Inferior parietal cortex (tissue), 1 donor: ENCODE measurements around the gene SIPA1L3.

ENCODE experiments used
- DNase-seq: peaks from one replicate; pipeline ENCODE4 v3.0.0-alpha.2; 2016; ENCODE audit errors: extremely low spot score

The SIPA1L3 gene

DNA sequence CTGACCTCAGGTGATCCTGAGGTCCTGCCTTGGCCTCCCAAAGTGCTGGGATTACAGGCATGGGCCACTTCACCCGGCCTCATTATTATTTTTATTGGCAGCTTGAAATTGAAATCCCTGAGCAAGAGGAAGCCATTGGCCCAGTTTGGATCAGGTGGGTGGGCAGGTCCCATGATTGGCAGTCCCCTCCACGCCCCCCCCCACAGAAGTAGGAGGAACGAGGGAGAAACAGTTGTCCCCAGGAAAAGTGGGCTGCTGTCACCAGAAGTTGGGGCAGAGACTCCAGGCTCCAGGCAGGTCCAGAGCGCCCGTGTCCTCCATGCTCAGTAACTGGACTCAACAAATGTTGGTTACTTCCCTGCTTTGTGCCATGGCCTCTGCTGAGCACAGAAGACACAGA lies 70.4 kb downstream of the SIPA1L3 start:
- DNase-seq = no peak

DNA sequence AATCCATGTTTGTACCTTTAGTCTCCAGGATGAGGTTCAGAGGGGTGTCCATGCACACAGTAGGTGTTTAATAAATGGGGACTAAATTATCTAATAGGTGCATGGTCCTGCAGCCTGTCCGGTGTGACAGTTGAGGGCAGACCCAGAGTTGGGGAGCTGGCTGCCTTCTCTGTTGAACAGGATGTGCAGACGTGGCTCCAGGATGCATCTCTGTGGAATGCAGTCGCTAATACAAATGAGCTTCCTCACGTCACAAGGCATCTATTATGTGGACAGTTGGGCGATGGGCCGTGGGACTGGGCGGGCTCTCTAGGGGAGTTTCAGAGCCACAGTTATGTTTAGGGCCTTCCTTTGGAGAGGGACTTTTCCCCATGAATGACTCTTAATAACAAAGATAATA lies 71.0 kb downstream of the SIPA1L3 start:
- DNase-seq = no peak

DNA sequence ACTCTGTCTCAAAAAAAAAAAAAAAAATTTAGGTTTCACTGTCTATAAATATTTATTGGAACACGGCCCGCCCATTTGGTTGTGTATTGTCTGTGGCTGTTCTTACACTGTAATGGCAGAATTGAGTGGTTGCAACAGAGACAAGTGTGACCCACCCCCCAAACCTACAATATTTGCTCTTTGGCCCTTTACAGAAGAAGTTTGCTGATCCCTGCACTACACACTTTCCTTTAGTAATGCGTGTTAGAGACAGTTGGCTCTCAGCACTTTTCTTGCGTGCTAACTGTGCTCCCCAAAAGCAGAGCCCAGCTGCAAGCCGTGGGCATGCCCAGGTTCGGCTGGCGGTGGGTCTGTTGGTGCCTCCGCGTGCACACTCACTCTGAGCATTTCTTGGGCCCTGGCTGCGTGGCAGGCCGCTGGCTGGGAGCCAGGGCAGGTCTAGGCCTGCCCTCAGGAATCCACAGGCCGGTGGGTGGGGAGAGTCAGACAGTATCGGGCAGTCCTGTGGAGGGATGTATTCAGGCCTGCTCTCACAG lies 72.6 kb downstream of the SIPA1L3 start:
- no peak for DNase-seq

DNA sequence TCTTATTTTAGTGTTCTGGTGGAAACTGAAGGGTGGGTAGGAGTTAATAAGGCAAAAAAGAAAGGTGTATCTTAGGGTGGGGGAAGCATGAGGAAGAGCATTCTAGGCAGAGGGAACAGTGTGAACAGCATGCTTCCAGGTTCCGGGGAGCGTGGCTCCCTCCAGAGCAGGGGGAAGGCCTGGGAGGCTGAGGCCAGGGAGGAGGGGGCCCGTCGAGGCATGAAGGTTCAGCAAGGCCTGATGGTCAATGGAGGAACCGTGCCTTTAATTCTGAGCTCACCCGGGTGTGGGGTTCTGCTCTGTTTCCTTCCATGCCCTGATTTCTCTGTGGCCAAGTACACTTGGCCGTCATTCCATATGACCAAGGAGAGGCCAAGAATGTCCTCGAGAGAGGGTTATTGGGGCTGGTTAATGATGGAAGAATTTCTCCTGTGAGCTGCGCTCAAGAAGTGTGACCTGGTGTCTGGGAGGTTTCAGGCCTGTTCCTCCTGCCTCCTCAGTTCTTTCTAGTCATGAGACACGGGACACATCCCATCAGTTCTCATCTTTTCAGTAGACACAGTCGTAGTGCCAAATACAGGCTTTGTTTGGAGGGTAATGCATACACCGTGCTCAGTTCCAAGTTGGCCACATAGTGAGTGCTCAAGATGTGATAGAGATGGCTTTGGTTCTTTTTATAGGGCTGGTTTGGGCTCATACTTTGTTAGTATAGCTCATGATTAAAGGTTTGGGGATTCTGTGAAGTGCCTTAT lies 73.6 kb downstream of the SIPA1L3 start:
- DNase-seq = no peak

DNA sequence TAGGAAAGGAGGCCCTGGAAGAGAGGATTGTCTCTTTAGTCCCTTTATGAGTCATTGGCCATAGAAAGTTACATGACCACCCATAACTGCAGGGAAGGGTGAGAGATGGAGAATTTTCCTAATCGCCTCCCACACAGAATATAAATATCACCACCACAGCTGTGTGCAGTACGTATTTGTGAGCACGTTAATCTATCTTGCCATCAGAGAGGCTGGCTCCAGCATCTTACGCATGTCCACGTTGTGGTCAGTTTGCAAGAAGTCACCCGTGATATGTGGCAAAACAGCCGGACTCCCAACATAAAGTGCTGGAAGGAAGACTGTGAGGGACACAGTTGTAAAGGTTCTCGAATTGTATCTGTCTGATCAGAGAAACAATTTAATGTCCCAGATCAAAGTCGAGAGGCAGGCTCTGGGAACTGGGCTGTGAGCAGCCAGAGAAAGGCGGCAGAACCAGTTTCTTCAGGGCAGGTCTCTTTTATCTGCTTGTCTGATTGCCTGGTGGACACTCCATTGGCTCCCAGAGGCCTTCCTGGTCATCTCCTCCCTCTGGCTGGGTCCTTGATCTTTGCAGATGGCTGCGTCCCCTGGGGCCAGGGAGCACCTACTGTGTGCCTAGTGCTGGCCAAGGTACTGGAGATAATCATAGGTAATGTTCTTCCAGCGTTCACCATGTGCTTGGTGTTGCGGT lies 74.9 kb downstream of the SIPA1L3 start:
- no peak for DNase-seq

DNA sequence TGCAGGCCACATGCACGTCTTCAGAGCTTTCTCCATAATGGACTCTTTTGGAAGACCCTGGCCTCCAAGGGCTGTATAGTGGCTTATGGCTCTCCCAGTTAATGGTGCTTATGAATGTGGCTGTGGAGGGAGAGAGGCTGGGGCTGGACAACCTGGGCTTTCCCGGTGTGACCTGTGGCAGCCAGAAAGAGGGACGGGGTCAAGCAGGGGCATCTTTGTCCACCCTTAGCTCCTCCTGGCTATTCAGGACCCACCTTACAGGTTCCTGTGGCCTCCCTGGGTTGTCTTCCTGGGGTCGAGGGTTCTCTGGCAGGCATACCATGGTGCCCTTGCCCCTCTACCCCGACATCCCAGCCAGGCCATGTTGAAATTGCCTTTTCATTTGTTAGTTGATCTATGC lies 75.6 kb downstream of the SIPA1L3 start:
- no peak for DNase-seq

DNA sequence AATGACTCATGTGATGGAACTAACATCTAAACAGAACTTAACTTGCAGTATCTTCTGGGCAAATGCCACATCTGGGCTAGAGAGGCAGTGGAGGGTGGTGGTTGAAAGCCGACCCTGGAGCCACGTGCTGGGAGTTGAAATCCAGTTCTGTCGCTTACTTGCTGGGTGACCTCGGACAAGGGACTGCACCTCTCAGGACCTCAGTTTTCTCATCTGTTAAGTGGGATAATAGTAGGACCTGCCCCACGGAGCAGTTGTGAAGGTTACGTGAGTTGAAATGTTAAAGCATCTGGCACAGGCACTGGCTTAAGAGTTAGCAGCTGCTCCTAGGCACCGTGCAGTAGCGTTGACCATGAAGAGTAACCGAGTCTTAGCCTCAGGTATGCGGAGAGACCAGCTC lies 76.1 kb downstream of the SIPA1L3 start:
- DNase-seq = no peak

DNA sequence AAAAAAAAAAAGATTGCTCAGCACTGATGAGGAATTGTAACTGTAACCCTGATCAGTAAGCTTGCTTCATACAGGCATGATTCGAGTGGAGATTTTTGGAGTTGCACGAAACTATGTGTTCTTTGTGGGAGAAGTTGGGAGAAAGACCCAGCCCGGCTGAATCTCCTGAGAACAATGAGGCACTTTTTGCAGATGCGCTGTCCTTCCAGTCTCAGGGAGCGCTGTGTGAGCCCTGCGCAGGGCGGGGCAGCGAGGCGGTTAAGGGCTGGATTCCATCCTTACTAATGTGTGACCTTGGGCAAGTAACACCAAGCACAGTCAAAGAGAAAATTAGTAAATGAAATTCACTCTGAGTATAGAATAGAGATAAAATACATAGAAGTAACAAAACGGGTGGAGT lies 76.9 kb downstream of the SIPA1L3 start:
- peak; percentile 36 for DNase-seq

DNA sequence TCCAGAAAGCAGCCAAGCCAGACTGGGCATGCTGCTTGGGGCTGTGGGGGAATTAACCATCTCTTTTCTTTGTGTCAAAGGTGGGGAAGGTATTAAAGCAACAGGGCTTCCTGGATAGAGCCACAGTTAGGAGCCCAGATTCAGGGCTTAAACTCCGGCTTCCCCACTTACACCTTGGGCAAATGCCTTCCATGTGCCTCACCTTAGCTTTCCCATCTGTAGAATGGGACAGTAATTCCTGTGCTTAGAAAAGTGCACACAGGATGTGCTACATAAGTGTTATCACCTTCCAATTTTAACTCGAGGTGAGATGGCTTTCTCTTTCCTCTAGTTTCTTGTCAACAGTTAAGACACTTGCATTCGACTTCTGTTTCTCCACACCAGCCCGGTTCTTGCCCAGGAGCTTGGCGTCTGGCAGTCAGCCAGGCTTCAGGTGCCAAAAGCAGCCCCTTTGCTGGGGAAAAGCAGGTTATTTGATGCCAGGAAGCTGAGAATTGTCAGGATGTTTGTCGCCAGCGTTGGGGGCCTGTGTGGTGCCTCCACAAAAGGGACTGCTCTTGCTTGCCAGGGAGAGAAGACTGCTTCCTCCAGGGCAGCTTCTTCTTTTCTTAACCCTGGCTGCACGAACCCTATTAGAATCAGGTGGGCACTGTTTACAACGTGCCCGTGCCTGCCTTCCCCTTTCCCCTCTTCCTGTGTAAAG lies 79.2 kb downstream of the SIPA1L3 start:
- no peak for DNase-seq

DNA sequence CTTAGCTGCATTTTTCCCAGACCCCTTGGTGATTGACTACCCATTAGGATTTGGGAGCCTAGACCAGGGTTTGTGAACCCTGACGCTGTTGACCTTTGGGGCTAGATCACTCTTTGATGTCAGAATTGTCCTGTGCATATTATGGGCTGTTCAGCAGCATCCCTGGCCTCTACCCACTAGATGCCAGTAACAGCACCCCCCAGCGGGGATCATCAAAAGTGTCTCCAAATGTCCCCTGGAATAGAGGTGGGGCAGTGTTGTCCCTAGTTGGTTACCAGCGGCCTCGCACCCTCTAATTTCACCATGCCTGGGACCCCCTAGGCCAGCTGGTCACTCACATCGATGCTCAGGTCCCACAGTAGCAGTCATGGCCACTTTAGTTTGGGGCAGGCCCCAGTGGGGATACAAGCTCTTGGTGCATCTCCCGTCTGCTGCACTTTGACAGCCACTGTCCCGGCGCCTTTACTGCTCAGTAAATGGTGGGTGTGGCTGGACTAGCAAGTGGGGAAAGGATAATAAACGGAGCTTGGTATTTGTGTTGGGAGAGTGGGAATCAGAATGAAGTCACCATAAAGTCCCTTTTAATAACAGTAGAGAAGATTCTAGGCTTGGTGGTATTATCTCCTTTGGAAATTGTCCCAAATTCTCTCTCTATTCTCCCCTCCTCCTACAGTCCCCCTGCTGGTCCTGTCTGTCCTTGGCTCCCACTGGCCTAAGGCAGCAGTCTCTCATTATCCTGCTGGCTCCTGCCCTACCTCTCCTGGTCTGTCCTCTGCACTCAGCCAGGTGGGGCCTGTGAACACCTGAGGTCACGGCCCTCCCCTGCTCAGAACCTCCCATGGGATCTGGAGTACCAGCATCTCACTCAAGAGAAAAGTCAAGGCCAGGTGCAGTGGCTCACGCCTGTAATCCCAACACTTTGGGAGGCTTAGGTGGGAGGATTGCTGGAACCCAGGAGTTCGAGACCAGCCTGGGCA lies 80.6 kb downstream of the SIPA1L3 start:
- DNase-seq = no peak

DNA sequence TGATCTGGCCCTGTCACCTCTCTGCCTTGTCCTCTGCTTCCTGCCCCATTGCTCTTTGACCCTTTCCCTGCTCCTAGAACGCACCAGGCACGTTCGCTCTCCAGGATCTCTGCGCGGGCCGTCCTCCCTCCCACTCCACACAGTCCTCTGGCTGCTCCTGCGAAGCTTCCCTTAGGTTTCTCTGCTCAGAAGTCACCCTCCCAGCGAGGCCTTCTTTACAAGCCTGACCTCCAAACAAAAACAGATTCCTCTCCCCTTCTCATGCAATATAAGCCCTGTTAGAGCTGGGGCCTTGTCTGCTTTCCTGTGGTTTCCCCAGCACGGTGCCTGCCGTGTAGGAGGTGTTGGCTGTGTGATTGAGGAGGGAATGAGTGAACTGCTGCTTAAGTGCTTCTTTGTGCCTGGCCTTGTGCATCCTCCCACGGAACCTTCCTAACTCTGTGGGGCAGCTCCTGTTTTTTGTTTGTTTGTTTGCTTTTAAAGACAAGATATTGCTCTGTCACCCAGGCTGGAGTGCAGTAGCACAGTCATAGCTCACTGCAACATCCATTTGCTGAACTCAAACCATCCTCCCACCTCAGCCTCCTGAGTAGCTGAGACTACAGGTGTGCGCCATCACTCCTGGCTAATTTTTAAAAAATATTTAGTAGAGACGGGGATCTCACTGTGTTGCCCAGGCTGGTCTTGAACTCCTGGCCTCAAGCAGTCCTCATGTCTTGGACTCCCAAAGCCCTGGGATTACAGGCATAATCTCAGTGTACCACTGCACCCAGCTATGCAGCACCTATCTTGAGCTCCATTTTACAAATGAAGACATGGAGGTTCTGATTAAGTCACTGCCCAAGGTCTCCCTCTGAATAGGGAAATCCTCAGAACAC lies 82.0 kb downstream of the SIPA1L3 start:
- no peak for DNase-seq

DNA sequence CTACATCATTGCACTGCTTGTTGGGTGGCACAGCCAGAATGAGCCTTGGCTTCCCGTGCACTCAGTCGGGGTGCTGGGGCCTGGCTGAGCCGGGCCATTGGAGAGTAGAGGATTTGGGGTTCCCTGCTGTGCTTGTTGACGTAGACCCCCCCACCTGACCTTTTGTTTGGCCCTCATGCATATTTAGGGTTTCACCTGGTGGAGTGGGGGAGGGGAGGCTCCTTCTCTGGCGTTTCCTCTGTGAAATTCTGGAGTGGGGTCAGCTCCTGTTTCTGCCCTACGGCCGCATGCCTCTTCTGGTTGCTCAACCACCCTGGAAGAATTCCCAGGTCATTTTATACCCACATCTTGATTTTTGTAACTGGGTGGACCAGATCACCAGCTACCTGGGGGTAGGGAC lies 82.8 kb downstream of the SIPA1L3 start:
- DNase-seq = no peak

DNA sequence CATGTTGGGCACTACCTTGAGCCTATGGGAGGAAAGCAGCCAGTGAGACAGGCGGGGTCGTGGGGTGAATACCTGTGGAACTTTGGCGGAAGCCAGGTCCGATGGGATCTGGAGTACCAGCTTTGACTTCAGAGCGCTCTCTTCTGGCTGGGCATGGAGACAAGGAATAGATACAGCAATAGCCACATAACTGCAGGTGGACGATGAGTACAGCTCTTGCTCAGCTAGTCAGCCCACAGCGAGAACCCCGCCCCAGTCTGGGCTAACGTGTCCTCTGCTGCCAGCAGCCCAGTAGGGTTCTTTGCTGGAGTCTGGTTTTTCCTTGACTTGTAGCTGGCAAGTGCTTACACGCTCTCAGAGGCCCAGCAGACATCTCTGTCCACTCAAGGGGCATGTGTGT lies 83.4 kb downstream of the SIPA1L3 start:
- no peak for DNase-seq

DNA sequence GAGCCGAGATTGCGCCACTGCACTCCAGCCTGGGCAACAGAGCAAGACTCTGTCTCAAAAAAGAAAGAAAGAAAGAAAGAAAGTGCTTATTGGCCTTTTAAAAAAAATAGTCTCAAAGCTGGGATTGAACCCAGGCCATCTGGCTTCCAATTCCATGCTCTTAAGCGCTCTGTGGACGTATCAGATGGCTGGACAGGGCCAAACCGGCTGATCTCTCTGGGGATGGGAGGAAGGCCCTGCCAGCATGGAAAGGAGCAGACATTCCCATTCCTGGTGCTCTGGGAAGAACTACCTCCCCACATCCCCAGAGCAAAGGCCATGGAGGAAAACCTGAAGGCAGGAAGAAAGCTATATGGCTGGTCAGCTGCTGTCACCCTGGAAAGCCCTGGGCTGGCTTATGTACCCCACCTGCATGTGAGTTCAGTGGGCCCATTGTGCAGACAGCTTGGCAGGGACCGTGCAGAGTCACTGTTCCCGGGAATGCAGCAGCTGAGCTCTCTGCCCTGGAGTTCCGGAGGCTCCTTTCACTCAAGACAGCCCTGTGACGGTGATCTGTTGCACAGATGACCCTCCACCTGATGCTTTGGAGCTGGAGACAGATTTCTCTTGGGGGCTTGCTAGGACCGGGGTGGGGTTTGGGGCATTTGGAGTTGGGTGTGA lies 84.3 kb downstream of the SIPA1L3 start:
- no peak for DNase-seq

DNA sequence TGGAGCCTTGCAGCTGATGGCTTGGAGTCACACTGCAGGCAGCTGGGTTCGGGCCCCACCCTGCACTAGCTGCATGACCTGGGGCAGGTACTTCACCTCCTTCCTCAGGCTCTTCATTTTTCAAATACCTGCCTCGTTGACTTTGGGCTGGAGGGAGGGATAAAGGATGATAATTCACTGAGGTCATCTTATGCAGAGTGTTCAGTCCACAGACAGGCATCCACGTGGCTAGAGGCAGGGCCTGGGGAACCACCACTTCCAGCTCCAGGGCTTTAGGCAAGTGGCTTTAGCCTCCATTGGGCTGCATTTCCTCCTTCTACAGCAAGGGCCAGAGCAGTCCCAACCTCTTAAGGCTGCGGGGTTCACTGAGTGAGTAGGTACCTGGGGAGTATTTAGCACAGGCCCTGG lies 84.8 kb downstream of the SIPA1L3 start:
- no peak for DNase-seq

DNA sequence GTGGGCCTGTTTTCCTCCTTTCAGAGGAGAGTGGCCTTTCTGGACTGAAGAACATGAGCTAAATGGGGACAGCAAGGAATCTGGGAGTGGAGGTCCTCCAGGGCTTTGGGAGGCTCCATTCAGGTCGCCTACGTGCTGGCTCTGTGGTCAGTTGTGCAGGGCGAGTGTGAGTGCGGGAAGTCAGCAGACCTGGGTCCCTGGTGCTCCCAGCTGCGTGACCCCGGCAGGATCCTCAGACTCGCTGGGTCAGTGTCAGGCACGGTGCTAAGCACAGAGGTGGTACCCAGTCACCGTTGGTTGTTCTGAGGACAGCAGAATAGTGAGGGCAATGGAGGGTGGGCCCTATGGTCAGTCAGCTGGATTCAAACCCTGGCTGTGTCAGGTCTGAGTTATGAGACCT lies 85.8 kb downstream of the SIPA1L3 start:
- no peak for DNase-seq

DNA sequence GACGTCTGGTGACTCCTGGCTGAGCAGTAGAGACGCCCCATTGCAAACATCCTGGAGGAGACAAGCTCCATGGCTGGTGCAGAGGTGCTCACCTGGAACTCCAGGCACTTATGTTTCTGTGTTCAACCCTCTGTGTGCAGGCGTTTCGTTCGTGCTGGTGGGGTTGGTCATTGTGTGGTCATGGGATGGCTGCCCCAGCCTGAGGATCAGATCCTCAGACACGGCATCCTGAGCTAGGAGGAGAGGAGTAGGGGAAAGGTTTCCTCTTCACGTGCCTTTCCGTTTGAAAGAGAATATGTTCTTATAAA lies 87.8 kb downstream of the SIPA1L3 start:
- no peak for DNase-seq

DNA sequence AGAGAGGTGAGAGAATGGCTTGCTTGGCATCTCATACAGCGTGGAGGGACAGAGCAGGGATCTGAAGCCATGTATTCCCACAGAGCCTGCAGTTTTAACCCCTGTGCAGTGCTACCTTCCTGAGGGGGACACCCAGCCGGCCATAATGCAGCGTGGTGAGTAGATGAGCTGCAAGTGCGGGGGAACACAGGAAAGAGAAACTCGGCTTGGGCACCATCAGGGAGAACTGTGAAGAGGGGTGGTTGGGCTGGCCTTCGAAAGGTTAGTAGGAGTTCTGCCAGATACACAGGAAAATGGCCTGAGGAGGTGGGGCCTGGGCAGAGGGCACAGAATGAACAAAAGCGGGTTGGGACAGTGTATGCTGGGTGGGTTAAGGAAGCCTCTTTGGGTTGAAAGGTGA lies 88.3 kb downstream of the SIPA1L3 start:
- DNase-seq = no peak

DNA sequence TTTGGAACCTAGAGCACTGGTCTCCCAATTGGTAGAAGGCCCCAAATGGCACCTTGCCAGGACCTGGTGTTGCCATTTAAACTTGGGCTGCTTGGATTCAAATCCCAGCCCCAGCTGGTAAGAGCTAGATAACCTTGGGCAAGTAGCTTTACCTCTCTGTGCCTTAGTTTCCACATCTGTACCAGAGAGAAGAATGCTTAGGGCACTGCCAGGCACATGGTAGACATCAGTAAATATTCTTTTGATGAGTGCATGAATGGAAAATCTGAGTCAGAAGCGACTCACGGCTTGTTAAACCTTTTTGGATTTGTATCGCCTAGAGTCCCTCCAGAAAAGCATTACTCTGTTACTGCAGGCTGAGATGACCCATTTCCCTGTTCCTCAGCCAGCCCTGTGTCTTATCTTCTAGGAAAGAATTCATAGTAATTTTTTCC lies 90.9 kb downstream of the SIPA1L3 start:
- DNase-seq = no peak

DNA sequence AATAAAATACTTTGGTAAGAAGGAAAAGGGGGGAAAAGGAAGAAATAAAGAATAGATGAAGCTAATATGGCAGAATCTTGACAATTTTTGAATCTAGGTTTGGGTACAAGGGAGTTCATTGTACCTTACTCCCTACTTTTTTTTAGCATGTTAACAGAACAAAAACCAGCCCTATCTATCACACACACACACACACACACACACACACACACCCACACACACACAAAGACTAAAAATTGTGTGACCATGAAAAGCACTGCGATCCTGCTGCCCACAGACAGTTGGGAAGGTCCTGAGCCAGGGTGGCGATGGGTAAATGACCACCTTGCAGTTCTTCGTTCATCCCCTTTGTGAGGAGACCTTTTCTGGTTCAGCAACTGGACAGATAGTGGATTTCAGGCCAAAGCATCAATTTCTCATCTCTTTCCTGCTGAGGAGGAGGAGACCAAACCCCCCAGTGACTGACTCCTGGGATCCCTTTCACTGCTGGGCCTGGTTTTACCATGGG lies 91.8 kb downstream of the SIPA1L3 start:
- no peak for DNase-seq
